NCI-H510A treated with DMSO at 0.1 percent for 48 hours (cell line): ENCODE measurements around the gene MOG.
"Not testable (repeated sequence)": the region's sequence is repeated elsewhere in the genome, so short reads cannot be mapped to it uniquely, and the experiment has no call there.

ENCODE experiments used
- DNase-seq: peaks from one replicate; lab custom pipeline; 2025; lab: John Stamatoyannopoulos, UW

MOG gene

GRCh38 chr6:29641430-29642148 lies 15.3 kb upstream of the MOG start:
- no peak for DNase-seq

GRCh38 chr6:29647927-29648642 lies 8.8 kb upstream of the MOG start:
- peak; percentile 20 for DNase-seq

- peak; percentile 97 for DNase-seq
Measured at GRCh38 chr6:29649701-29650673, 6.9 kb upstream of the MOG start.

GRCh38 chr6:29651413-29652197 lies 5.3 kb upstream of the MOG start:
- DNase-seq: peak; percentile 24

- no peak for DNase-seq
Measured at GRCh38 chr6:29652198-29652584, 4.7 kb upstream of the MOG start.

GRCh38 chr6:29653452-29654038 lies 3.3 kb upstream of the MOG start:
- DNase-seq: peak; percentile 83

- no peak for DNase-seq
Measured at GRCh38 chr6:29655658-29656057, 1.2 kb upstream of the MOG start.

- no peak for DNase-seq
Measured at GRCh38 chr6:29656157-29656556, 735 bp upstream of the MOG start.

- DNase-seq: no peak
Measured at GRCh38 chr6:29661071-29661470, 4.2 kb downstream of the MOG start.

GRCh38 chr6:29661502-29662141 lies 4.7 kb downstream of the MOG start:
- DNase-seq: not testable (repeated sequence)

- DNase-seq: no peak
Measured at GRCh38 chr6:29663300-29664042, 6.6 kb downstream of the MOG start.

GRCh38 chr6:29665942-29666825 lies 9.3 kb downstream of the MOG start:
- DNase-seq: no peak

- no peak for DNase-seq
Measured at GRCh38 chr6:29666826-29667130, 9.9 kb downstream of the MOG start.

- DNase-seq: no peak
Measured at GRCh38 chr6:29667158-29667557, 10.3 kb downstream of the MOG start.

- no peak for DNase-seq
Measured at GRCh38 chr6:29671026-29671425, 14.1 kb downstream of the MOG start.

GRCh38 chr6:29672116-29672515 lies 15.2 kb downstream of the MOG start:
- DNase-seq: not testable (repeated sequence)

- no peak for DNase-seq
Measured at GRCh38 chr6:29673161-29673560, 16.3 kb downstream of the MOG start.

GRCh38 chr6:29674008-29674407 lies 17.1 kb downstream of the MOG start:
- no peak for DNase-seq

- DNase-seq: no peak
Measured at GRCh38 chr6:29675561-29675960, 18.7 kb downstream of the MOG start.
